Stimulated activated naive CD8-positive, alpha-beta T cell treated with anti-CD3 and anti-CD28 coated beads, Interleukin-15, Interleukin-2, amounts not matched to agents 100 ng/mL and 50 ng/mL, for 24 hours (primary cell): ENCODE measurements around the gene GPC6.

Experiments
- H3K27ac Mint-ChIP-seq: one replicate; pipeline ENCODE4 v1.8.0; 2021; ENCODE audit warnings: mild to moderate bottlenecking, mixed read lengths
- H3K27me3 Mint-ChIP-seq: one replicate; pipeline ENCODE4 v1.8.0; 2021; ENCODE audit warnings: mixed read lengths
- H3K36me3 Mint-ChIP-seq: one replicate; pipeline ENCODE4 v1.8.0; 2021; ENCODE audit warnings: low read depth, mixed read lengths
- H3K4me1 Mint-ChIP-seq: one replicate; pipeline ENCODE4 v1.8.0; 2021; ENCODE audit warnings: low read depth, mixed read lengths
- H3K4me3 Mint-ChIP-seq: one replicate; pipeline ENCODE4 v1.8.0; 2021; ENCODE audit warnings: mild to moderate bottlenecking, mixed read lengths
- H3K9me3 Mint-ChIP-seq: one replicate; pipeline ENCODE4 v1.8.0; 2021; ENCODE audit warnings: mixed read lengths

Gene GPC6

DNA sequence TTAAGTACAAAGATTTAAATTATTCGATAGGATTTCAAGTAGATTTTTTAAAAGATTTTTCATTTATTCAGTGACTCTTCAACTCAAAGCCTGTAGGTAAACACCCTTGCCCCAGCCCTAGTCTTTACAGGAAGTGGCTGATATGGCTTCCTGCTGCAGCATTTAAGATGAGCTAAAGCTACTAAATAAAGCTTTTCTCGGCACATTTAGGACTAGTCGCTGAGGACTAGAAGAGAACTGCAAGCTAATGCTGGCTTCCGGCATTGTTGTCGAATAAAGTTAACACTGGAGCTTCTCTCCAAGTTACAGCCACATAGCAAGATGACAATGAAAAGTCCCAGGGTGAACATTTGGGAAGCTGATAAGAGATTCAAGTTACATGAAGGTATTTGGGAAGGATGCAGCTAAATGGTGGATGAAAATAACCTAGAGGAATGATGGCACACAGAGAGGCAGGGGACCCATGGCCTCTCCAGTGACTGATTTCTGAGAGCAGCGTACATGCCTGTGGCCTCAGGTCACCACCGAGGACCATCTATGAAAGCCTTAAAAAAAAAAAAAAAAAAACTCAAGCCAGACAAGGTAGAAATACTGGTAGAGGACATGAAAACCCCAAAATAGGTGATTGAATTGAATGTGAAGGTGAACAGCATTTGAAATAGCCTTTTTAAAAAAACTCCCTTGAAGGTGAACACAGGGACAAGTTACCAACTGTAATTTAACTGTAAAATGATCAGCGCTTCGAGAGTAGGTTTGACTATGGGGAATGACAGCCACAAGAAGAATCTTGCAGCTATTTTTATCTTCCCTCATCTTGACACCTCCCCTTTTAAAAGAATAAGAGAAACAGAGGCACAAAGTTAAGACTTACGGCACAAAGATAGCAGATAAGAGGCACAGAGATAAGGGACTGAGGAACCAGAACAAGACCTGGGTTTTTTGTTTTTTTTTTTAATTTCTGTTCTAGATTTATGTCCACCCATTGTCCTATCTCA, 1097.5 kb downstream of the GPC6 start:
- Mint-ChIP-seq H3K4me1 (peaks cover 56% of the 10 kb centered on the region), H3K9me3 (peaks cover 7% of the 10 kb centered on the region), H3K36me3 (peaks cover 8% of the 10 kb centered on the region), H3K27me3 (no peaks in the 10 kb centered on the region), H3K27ac (peak overlapping the region; percentile 78), H3K4me3 (peak overlapping the region; percentile 51)

GRCh38 chr13:94324767-94325540, 1098.3 kb downstream of the GPC6 start:
- Mint-ChIP-seq H3K27me3 (no peaks in the 10 kb centered on the region), H3K4me3 (no peak overlapping the region), H3K4me1 (peaks cover 65% of the 10 kb centered on the region), H3K9me3 (peaks cover 7% of the 10 kb centered on the region), H3K27ac (no peak overlapping the region), H3K36me3 (peaks cover 8% of the 10 kb centered on the region)

DNA sequence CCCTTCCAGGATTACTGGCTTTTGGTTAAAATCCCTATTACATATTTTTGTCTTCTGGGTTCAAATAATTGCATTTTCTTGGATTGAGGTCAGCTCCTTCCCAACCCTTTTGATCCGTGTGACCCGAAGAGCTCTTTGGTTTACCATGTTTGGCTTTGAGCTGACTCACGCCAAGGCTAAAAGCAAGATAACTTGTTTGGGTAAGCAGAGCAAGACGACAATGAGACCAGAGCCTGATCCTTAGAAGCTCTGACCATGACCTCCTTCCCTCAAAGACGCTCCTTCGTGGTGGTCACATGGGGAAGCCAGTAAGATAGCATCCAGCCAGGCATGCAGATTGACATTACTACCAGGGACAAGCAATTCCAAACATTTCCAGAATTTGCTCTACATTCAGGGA, 1099.0 kb downstream of the GPC6 start:
- H3K9me3 Mint-ChIP-seq = peaks cover 7% of the 10 kb centered on the region
- H3K27me3 Mint-ChIP-seq = no peaks in the 10 kb centered on the region
- H3K27ac Mint-ChIP-seq = peak overlapping the region; percentile 40
- H3K36me3 Mint-ChIP-seq = peaks cover 8% of the 10 kb centered on the region
- no peak overlapping the region for H3K4me3 Mint-ChIP-seq
- peaks cover 72% of the 10 kb centered on the region for H3K4me1 Mint-ChIP-seq

GRCh38 chr13:94327318-94327717, 1100.7 kb downstream of the GPC6 start:
- Mint-ChIP-seq H3K27ac (peak overlapping the region; percentile 92), H3K9me3 (peaks cover 3% of the 10 kb centered on the region), H3K4me3 (peak overlapping the region; percentile 59), H3K4me1 (peaks cover 76% of the 10 kb centered on the region), H3K27me3 (peaks cover 6% of the 10 kb centered on the region), H3K36me3 (peaks cover 8% of the 10 kb centered on the region)

- H3K9me3 Mint-ChIP-seq = peaks cover 3% of the 10 kb centered on the region
Measured at GRCh38 chr13:94328381-94329041, 1101.9 kb downstream of the GPC6 start.

GRCh38 chr13:94329277-94329676, 1102.7 kb downstream of the GPC6 start:
- Mint-ChIP-seq H3K9me3 (peaks cover 3% of the 10 kb centered on the region), H3K36me3 (peaks cover 5% of the 10 kb centered on the region), H3K27me3 (peaks cover 7% of the 10 kb centered on the region), H3K4me3 (no peak overlapping the region), H3K27ac (peak overlapping the region; percentile 45), H3K4me1 (peaks cover 64% of the 10 kb centered on the region)

More at GRCh38 chr13:94328381-94329041, 1101.9 kb downstream of the GPC6 start:
- Mint-ChIP-seq H3K4me3 (peak overlapping the region; percentile 59), H3K27ac (peak overlapping the region; percentile 92), H3K4me1 (peaks cover 70% of the 10 kb centered on the region), H3K36me3 (peaks cover 5% of the 10 kb centered on the region), H3K27me3 (peaks cover 7% of the 10 kb centered on the region)

- H3K27me3 Mint-ChIP-seq = peaks cover 7% of the 10 kb centered on the region
- H3K4me3 Mint-ChIP-seq = no peak overlapping the region
- H3K36me3 Mint-ChIP-seq = peaks cover 5% of the 10 kb centered on the region
- H3K27ac Mint-ChIP-seq = peak overlapping the region; percentile 86
- H3K4me1 Mint-ChIP-seq = peaks cover 57% of the 10 kb centered on the region
- H3K9me3 Mint-ChIP-seq = peaks cover 3% of the 10 kb centered on the region
Measured at GRCh38 chr13:94329754-94330551, 1103.3 kb downstream of the GPC6 start.

GRCh38 chr13:94330552-94331071, 1104.0 kb downstream of the GPC6 start:
- H3K4me1 Mint-ChIP-seq = peaks cover 54% of the 10 kb centered on the region
- no peak overlapping the region for H3K4me3 Mint-ChIP-seq
- H3K9me3 Mint-ChIP-seq = peaks cover 3% of the 10 kb centered on the region
- peaks cover 7% of the 10 kb centered on the region for H3K27me3 Mint-ChIP-seq
- no peak overlapping the region for H3K27ac Mint-ChIP-seq
- peaks cover 5% of the 10 kb centered on the region for H3K36me3 Mint-ChIP-seq

GRCh38 chr13:94331281-94331680, 1104.7 kb downstream of the GPC6 start:
- Mint-ChIP-seq H3K27ac (no peak overlapping the region), H3K4me1 (peaks cover 48% of the 10 kb centered on the region), H3K9me3 (peaks cover 3% of the 10 kb centered on the region), H3K36me3 (peaks cover 5% of the 10 kb centered on the region), H3K4me3 (no peak overlapping the region), H3K27me3 (peaks cover 7% of the 10 kb centered on the region)

DNA sequence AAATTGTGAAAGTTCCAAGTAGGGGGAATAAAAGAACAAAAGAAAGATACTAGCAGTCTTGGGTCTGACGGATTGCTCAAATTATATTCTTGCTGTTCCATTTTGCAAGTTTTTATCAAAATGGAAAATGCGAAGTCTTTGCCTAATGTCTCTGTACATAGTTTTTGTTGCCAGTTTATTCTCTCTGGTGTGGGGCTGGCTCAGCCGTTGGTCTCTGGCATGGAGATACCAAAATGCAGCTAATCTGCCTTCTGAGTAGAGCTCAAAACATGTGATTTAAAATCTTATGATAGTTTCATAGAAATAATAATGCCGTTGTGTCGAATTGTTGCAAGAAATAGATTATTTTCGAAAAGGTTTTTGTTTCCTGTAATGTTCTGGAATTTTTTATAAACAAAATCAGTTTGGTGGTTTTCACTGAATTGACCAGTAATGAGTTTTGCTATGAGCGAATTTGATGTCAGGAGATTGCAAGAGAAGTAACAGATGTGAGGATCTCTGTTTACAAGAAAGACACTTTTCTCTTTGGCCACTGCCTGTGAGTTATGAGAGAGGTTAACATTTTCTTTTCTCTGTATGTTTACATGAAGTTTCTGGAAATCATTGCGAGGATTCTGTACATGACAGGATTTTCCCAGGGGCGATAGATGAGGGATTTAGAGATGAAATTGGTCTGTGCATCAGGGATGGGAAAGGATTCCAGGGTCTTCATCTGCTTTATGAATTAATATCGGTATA, 1105.9 kb downstream of the GPC6 start:
- Mint-ChIP-seq H3K27ac (no peak overlapping the region), H3K36me3 (no peaks in the 10 kb centered on the region), H3K9me3 (no peaks in the 10 kb centered on the region), H3K4me1 (peaks cover 35% of the 10 kb centered on the region), H3K4me3 (no peak overlapping the region), H3K27me3 (peaks cover 7% of the 10 kb centered on the region)

- peaks cover 28% of the 10 kb centered on the region for H3K4me1 Mint-ChIP-seq
- no peaks in the 10 kb centered on the region for H3K36me3 Mint-ChIP-seq
- no peaks in the 10 kb centered on the region for H3K9me3 Mint-ChIP-seq
- peaks cover 7% of the 10 kb centered on the region for H3K27me3 Mint-ChIP-seq
- no peak overlapping the region for H3K27ac Mint-ChIP-seq
- no peak overlapping the region for H3K4me3 Mint-ChIP-seq
Measured at GRCh38 chr13:94333131-94333820, 1106.7 kb downstream of the GPC6 start.

DNA sequence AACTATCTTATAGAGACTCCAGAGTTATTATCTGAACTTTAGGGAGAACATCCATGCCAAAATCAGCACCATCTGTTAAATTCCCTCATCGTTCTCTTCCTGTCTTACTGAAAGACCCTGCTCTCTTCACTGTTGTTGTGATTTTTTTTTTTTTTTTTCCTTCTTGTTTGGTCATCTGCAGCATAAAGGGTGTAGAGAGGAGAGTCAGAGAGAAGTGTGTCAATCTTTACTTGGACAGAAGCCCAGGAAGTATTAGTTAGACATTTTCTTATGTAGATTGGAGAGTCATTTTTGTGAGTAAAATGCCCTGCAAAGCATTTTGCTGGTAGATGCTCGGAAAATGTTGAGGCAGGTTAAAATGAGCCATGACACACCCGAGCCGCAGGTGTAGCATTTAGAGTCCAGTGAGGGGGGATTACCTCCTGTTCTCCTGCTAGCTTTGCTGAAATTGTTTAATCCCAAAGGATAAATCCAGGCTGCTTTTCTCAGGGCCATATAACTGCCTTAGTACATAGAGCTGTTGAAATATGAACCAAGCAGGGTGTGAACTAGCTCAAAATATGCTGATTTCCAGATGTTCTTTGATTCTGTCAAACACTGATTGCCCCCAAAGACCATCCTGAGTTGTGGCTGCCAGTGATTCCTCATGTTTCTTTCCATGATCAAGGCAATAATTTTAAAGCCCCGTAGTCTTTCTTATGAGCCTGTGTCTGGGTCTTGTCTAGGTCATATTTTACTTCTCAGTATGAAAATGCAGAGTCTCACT, 1109.3 kb downstream of the GPC6 start:
- Mint-ChIP-seq H3K27ac (no peak overlapping the region), H3K4me3 (no peak overlapping the region), H3K4me1 (peaks cover under 1% of the 10 kb centered on the region), H3K9me3 (no peaks in the 10 kb centered on the region), H3K27me3 (peaks cover 9% of the 10 kb centered on the region), H3K36me3 (no peaks in the 10 kb centered on the region)
